ENCODE results near the gene TRAPPC8.
"Not testable (repeated sequence)": the region's sequence is repeated elsewhere in the genome, so short reads cannot be mapped to it uniquely, and the experiment has no call there.

Gene TRAPPC8

GRCh38 chr18:31830686-31831085, 112.2 kb downstream of the TRAPPC8 start:
- peaks cover 8 to 57% of the 10 kb centered on the region in 2 experiments for H3K36me3 ChIP-seq (ENCODE audit: control insufficient read depth in 1 of 2, insufficient read depth in 2 of 2, low read depth in 1 of 2, low read length in 2 of 2)
- H3K27me3 ChIP-seq (ENCODE audit: control insufficient read depth in 1 of 2, insufficient read depth in 1 of 2, low read length in 2 of 2): no peaks in the 10 kb centered on the region
- H2BK15ac ChIP-seq (ENCODE audit: low read depth, poor library complexity, severe bottlenecking): no peak overlapping the region
- H3K4me1 ChIP-seq (ENCODE audit: control insufficient read depth, insufficient read depth, low read depth, low read length): no peaks in the 10 kb centered on the region
- WGBS: 98% methylated on average over 3 of the region's 3 CpGs
- peaks cover 5% of the 10 kb centered on the region for H3K79me1 ChIP-seq (replicated peaks; ENCODE audit: low read length, poor library complexity, severe bottlenecking)
- H4K8ac ChIP-seq (ENCODE audit: low read length): no peak overlapping the region
- H2BK5ac ChIP-seq (ENCODE audit: low read depth, low read length, poor library complexity, severe bottlenecking): no peak overlapping the region
- no peak for DNase-seq
- H2BK12ac ChIP-seq (ENCODE audit: low read length in 2 of 2): no peak overlapping the region
- H2AFZ ChIP-seq (ENCODE audit: low read depth, low read length): no peak overlapping the region
- H3K23ac ChIP-seq (ENCODE audit: low read length in 2 of 2): no peak overlapping the region
- no peak overlapping the region for H3K4me3 ChIP-seq (ENCODE audit: insufficient read depth in 1 of 2, low read depth in 1 of 2, low read length in 2 of 2)
- H2BK120ac ChIP-seq (ENCODE audit: low read depth, low read length): no peak overlapping the region
- H3K4ac ChIP-seq (ENCODE audit: low read depth in 1 of 2, low read length in 2 of 2): no peak overlapping the region
- no peak overlapping the region for H3K14ac ChIP-seq (ENCODE audit: low read length in 2 of 2)
- H3K4me2 ChIP-seq (ENCODE audit: low read length, poor library complexity, severe bottlenecking): no peak overlapping the region
- H2AK5ac ChIP-seq (ENCODE audit: low read length, severe bottlenecking): no peak overlapping the region
- no peak overlapping the region for H4K91ac ChIP-seq (ENCODE audit: low read length)
- H3K18ac ChIP-seq (ENCODE audit: low read depth in 1 of 2, low read length in 2 of 2): no peak overlapping the region
- H3K27ac ChIP-seq (ENCODE audit: low read length, poor library complexity, severe bottlenecking): no peak overlapping the region
- H3K9me3 ChIP-seq (ENCODE audit: control insufficient read depth, low read length): no peaks in the 10 kb centered on the region
- H3K9ac ChIP-seq (ENCODE audit: low read length): no peak overlapping the region

GRCh38 chr18:31828613-31829012, 114.3 kb downstream of the TRAPPC8 start:
- H2BK15ac ChIP-seq (ENCODE audit: low read depth, poor library complexity, severe bottlenecking): no peak overlapping the region
- no peak overlapping the region for H2BK5ac ChIP-seq (ENCODE audit: low read depth, low read length, poor library complexity, severe bottlenecking)
- no peak overlapping the region for H3K18ac ChIP-seq (ENCODE audit: low read depth in 1 of 2, low read length in 2 of 2)
- no peak overlapping the region for H4K8ac ChIP-seq (ENCODE audit: low read length)
- no peak overlapping the region for H3K9ac ChIP-seq (ENCODE audit: low read length)
- H3K79me1 ChIP-seq (replicated peaks; ENCODE audit: low read length, poor library complexity, severe bottlenecking): peaks cover 4% of the 10 kb centered on the region
- 98% methylated on average over 9 of the region's 10 CpGs for WGBS
- no peak overlapping the region for H3K14ac ChIP-seq (ENCODE audit: low read length in 2 of 2)
- no peak overlapping the region for H4K91ac ChIP-seq (ENCODE audit: low read length)
- no peak overlapping the region for H2AK5ac ChIP-seq (ENCODE audit: low read length, severe bottlenecking)
- H3K27ac ChIP-seq (ENCODE audit: low read length, poor library complexity, severe bottlenecking): no peak overlapping the region
- no peak for DNase-seq
- H2AFZ ChIP-seq (ENCODE audit: low read depth, low read length): no peak overlapping the region
- no peak overlapping the region for H3K23ac ChIP-seq (ENCODE audit: low read length in 2 of 2)
- H3K9me3 ChIP-seq (ENCODE audit: control insufficient read depth, low read length): no peaks in the 10 kb centered on the region
- H2BK12ac ChIP-seq (ENCODE audit: low read length in 2 of 2): no peak overlapping the region
- H3K4me2 ChIP-seq (ENCODE audit: low read length, poor library complexity, severe bottlenecking): no peak overlapping the region
- H3K4me3 ChIP-seq (ENCODE audit: insufficient read depth in 1 of 2, low read depth in 1 of 2, low read length in 2 of 2): no peak overlapping the region
- H3K27me3 ChIP-seq (ENCODE audit: control insufficient read depth in 1 of 2, insufficient read depth in 1 of 2, low read length in 2 of 2): no peaks in the 10 kb centered on the region
- H3K36me3 ChIP-seq (ENCODE audit: control insufficient read depth in 1 of 2, insufficient read depth in 2 of 2, low read depth in 1 of 2, low read length in 2 of 2): peaks cover 6 to 45% of the 10 kb centered on the region in 2 experiments
- H3K4me1 ChIP-seq (ENCODE audit: control insufficient read depth, insufficient read depth, low read depth, low read length): no peaks in the 10 kb centered on the region
- H3K4ac ChIP-seq (ENCODE audit: low read depth in 1 of 2, low read length in 2 of 2): no peak overlapping the region
- H2BK120ac ChIP-seq (ENCODE audit: low read depth, low read length): no peak overlapping the region

GRCh38 chr18:31826673-31827325, 116.1 kb downstream of the TRAPPC8 start:
- not testable (repeated sequence) for H2BK12ac ChIP-seq (ENCODE audit: low read length in 2 of 2); H3K14ac ChIP-seq (ENCODE audit: low read length in 2 of 2); H2BK120ac ChIP-seq (ENCODE audit: low read depth, low read length); H3K27me3 ChIP-seq (ENCODE audit: control insufficient read depth in 1 of 2, insufficient read depth in 1 of 2, low read length in 2 of 2); H2BK15ac ChIP-seq (ENCODE audit: low read depth, poor library complexity, severe bottlenecking); H3K27ac ChIP-seq (ENCODE audit: low read length, poor library complexity, severe bottlenecking); H3K4me1 ChIP-seq (ENCODE audit: control insufficient read depth, insufficient read depth, low read depth, low read length); H3K4me3 ChIP-seq (ENCODE audit: insufficient read depth in 1 of 2, low read depth in 1 of 2, low read length in 2 of 2); DNase-seq; H4K91ac ChIP-seq (ENCODE audit: low read length); H3K9me3 ChIP-seq (ENCODE audit: control insufficient read depth, low read length); H3K79me1 ChIP-seq (replicated peaks; ENCODE audit: low read length, poor library complexity, severe bottlenecking); H3K18ac ChIP-seq (ENCODE audit: low read depth in 1 of 2, low read length in 2 of 2); H3K4ac ChIP-seq (ENCODE audit: low read depth in 1 of 2, low read length in 2 of 2); H3K23ac ChIP-seq (ENCODE audit: low read length in 2 of 2); H2AFZ ChIP-seq (ENCODE audit: low read depth, low read length); H2AK5ac ChIP-seq (ENCODE audit: low read length, severe bottlenecking); H2BK5ac ChIP-seq (ENCODE audit: low read depth, low read length, poor library complexity, severe bottlenecking); H3K9ac ChIP-seq (ENCODE audit: low read length); H3K4me2 ChIP-seq (ENCODE audit: low read length, poor library complexity, severe bottlenecking); H4K8ac ChIP-seq (ENCODE audit: low read length)
- H3K36me3 ChIP-seq (ENCODE audit: control insufficient read depth in 1 of 2, insufficient read depth in 2 of 2, low read depth in 1 of 2, low read length in 2 of 2): peaks cover 4 to 33% of the 10 kb centered on the region in 2 experiments
- WGBS: 87% methylated on average over 10 of the region's 10 CpGs

- Histone ChIP-seq H3K4me1 (ENCODE audit: control insufficient read depth, insufficient read depth, low read depth, low read length) (peaks cover 2% of the 10 kb centered on the region), H3K79me1 (replicated peaks; ENCODE audit: low read length, poor library complexity, severe bottlenecking) (no peaks in the 10 kb centered on the region), H3K9ac (ENCODE audit: low read length) (no peak overlapping the region), H3K18ac (ENCODE audit: low read depth in 1 of 2, low read length in 2 of 2) (no peak overlapping the region), H3K4ac (ENCODE audit: low read depth in 1 of 2, low read length in 2 of 2) (no peak overlapping the region), H3K14ac (ENCODE audit: low read length in 2 of 2) (no peak overlapping the region), H3K9me3 (ENCODE audit: control insufficient read depth, low read length) (no peaks in the 10 kb centered on the region), H2BK12ac (ENCODE audit: low read length in 2 of 2) (no peak overlapping the region), H2AK5ac (ENCODE audit: low read length, severe bottlenecking) (no peak overlapping the region), H2BK5ac (ENCODE audit: low read depth, low read length, poor library complexity, severe bottlenecking) (no peak overlapping the region), H3K36me3 (ENCODE audit: control insufficient read depth in 1 of 2, insufficient read depth in 2 of 2, low read depth in 1 of 2, low read length in 2 of 2) (peaks cover 4 to 24% of the 10 kb centered on the region in 2 experiments), H3K4me2 (ENCODE audit: low read length, poor library complexity, severe bottlenecking) (no peak overlapping the region), H2BK15ac (ENCODE audit: low read depth, poor library complexity, severe bottlenecking) (no peak overlapping the region), H3K27ac (ENCODE audit: low read length, poor library complexity, severe bottlenecking) (no peak overlapping the region), H3K27me3 (ENCODE audit: control insufficient read depth in 1 of 2, insufficient read depth in 1 of 2, low read length in 2 of 2) (no peaks in the 10 kb centered on the region), H3K23ac (ENCODE audit: low read length in 2 of 2) (no peak overlapping the region), H2AFZ (ENCODE audit: low read depth, low read length) (no peak overlapping the region), H4K8ac (ENCODE audit: low read length) (no peak overlapping the region), H3K4me3 (ENCODE audit: insufficient read depth in 1 of 2, low read depth in 1 of 2, low read length in 2 of 2) (no peak overlapping the region), H4K91ac (ENCODE audit: low read length) (no peak overlapping the region), H2BK120ac (ENCODE audit: low read depth, low read length) (no peak overlapping the region)
- no peak for DNase-seq
- WGBS: 40% methylated on average over 3 of the region's 3 CpGs
Observed at GRCh38 chr18:31825772-31826171, 117.2 kb downstream of the TRAPPC8 start.
